HepG2 (cell line): Measurements from ENCODE around the gene TRDN. TPM values are rescaled to one million over a fixed set of nuclear protein-coding genes. Genes with fewer than 3 reads are reported as not detected.

Experiments
- ATAC-seq: fragments of 200-7000 bp; cut with Tn5 transposase; 3 replicates; pipeline ENCODE4 v1.9.1; 2020; ENCODE audit warnings: mild to moderate bottlenecking, moderate library complexity
- BruUV-seq: library from RNA; stranded (reverse); fragments of 400-500 nt; replicated peaks from 2 replicates; lab custom pipeline; 2021; lab: Mats Ljungman, UMichigan
- CTCF ChIA-PET: fragments of 300-600 bp; formaldehyde crosslinking; extraction: SDS; loops from one replicate; lab custom pipeline; 2021; ENCODE audit warnings: low total read pairs, inconsistent platforms, low intra/inter-chr PET ratio; lab: Yijun Ruan, JAX
- POLR2A ChIA-PET: fragments of 350-600 bp; sonication (Branson Sonifier 250); formaldehyde crosslinking; loops from one replicate; lab custom pipeline; 2020; ENCODE audit warnings: antibody characterized with exemption, inconsistent platforms; lab: Yijun Ruan, JAX
- DNase-seq: peaks from one replicate; pipeline ENCODE4 v3.0.0-alpha.2; 2015; ENCODE audit warnings: low spot score
- FAIRE-seq: peaks from 3 replicates; lab custom pipeline; 2011; peaks lifted over from hg19 to GRCh38; lab: Jason Lieb, UNC
- H2AFZ ChIP-seq: one replicate; pipeline ENCODE4 v1.6.1; 2011; ENCODE audit warnings: low read length, inconsistent platforms
- H3K27ac ChIP-seq: fragments of 300-600 bp; 3 replicates; pipeline ENCODE4 v1.8.0; 2011; ENCODE audit warnings: mixed run types, mild to moderate bottlenecking, mixed read lengths, low read length, inconsistent platforms; ENCODE audit not compliant: insufficient read depth; ENCODE audit errors: extremely low read length
- H3K27me3 ChIP-seq, 2 experiments: fragments of 200-600 bp in 1 of 2; 2 replicates in 1 of 2; 3 replicates in 1 of 2; pipeline versions ENCODE4 v1.6.0 to v1.8.0; 2011; ENCODE audit warnings: low read length in 2 of 2, mild to moderate bottlenecking in 2 of 2, moderate library complexity in 2 of 2, inconsistent platforms in 1 of 2; ENCODE audit not compliant: insufficient read depth in 2 of 2, control insufficient read depth in 1 of 2
- H3K36me3 ChIP-seq, 2 experiments: fragments of 200-600 bp in 1 of 2; replicated peaks in 1 of 2; 2 replicates in 1 of 2; 3 replicates in 1 of 2; pipeline versions ENCODE4 v1.5.1 to v1.8.0; 2011; ENCODE audit warnings: low read length in 2 of 2, inconsistent platforms in 1 of 2; ENCODE audit not compliant: insufficient read depth in 2 of 2, control insufficient read depth in 1 of 2
- H3K4me1 ChIP-seq: 2 replicates; pipeline ENCODE4 v1.5.1; 2012; ENCODE audit warnings: low read length, inconsistent platforms; ENCODE audit not compliant: insufficient read depth
- H3K4me2 ChIP-seq: 2 replicates; pipeline ENCODE4 v1.6.0; 2011; ENCODE audit warnings: low read depth, low read length, inconsistent platforms
- H3K4me3 ChIP-seq, 3 experiments: fragments of 200-600 bp in 1 of 3; sonication (generic), shearing (Covaris generic) in 1 of 3; replicated peaks in 1 of 3; 2 replicates each; pipeline ENCODE4 v1.5.1; 2011 to 2016; ENCODE audit warnings: low read length in 3 of 3, inconsistent platforms in 2 of 3, low read depth in 2 of 3, mild to moderate bottlenecking in 2 of 3, control low read depth in 1 of 3, mixed read lengths in 1 of 3; ENCODE audit not compliant: insufficient read depth in 1 of 3
- H3K79me2 ChIP-seq: one replicate; pipeline ENCODE4 v1.6.1; 2011; ENCODE audit warnings: low read length, inconsistent platforms; ENCODE audit not compliant: insufficient read depth
- H3K9ac ChIP-seq: 2 replicates; pipeline ENCODE4 v1.6.0; 2011; ENCODE audit warnings: mild to moderate bottlenecking, low read depth, low read length, inconsistent platforms; ENCODE audit not compliant: insufficient read depth
- H3K9me3 ChIP-seq: 2 replicates; pipeline ENCODE4 v1.5.1; 2012; ENCODE audit warnings: mild to moderate bottlenecking, low read length
- H4K20me1 ChIP-seq: 2 replicates; pipeline ENCODE4 v1.6.0; 2011; ENCODE audit warnings: inconsistent platforms, mild to moderate bottlenecking, low read length, moderate library complexity; ENCODE audit not compliant: insufficient read depth
- HDAC1 ChIP-seq: sonication (generic); formaldehyde crosslinking; IDR thresholded peaks from 2 replicates; pipeline ENCODE4 v1.5.1; 2020; ENCODE audit warnings: mild to moderate bottlenecking, missing genetic modification reagents
- KDM5B ChIP-seq: sonication (generic); formaldehyde crosslinking; IDR thresholded peaks from 2 replicates; pipeline ENCODE4 v1.4.0; 2020; ENCODE audit warnings: missing genetic modification reagents, mild to moderate bottlenecking, borderline replicate concordance
- NFKB2 ChIP-seq: sonication (generic); formaldehyde crosslinking; IDR thresholded peaks from 2 replicates; pipeline ENCODE4 v1.4.0; 2020; ENCODE audit warnings: missing genetic modification reagents, borderline replicate concordance
- PHF5A ChIP-seq: IDR thresholded peaks from one replicate; pipeline ENCODE4 v1.6.1; 2018; ENCODE audit warnings: low read depth, missing genetic modification reagents; ENCODE audit not compliant: unreplicated experiment
- SP2 ChIP-seq: sonication (generic); formaldehyde crosslinking; IDR thresholded peaks from 2 replicates; pipeline ENCODE4 v1.5.1; 2020; ENCODE audit warnings: mild to moderate bottlenecking, missing genetic modification reagents
- ZBTB20 ChIP-seq: sonication (generic); formaldehyde crosslinking; IDR thresholded peaks from 2 replicates; pipeline ENCODE4 v1.8.1; 2023; ENCODE audit warnings: missing genetic modification reagents, low read depth, mild to moderate bottlenecking, borderline replicate concordance
- ZKSCAN5 ChIP-seq: sonication (generic); formaldehyde crosslinking; IDR thresholded peaks from 2 replicates; pipeline ENCODE4 v1.5.1; 2020; ENCODE audit warnings: mild to moderate bottlenecking, missing genetic modification reagents
- ZNF274 ChIP-seq: sonication (generic); formaldehyde crosslinking; IDR thresholded peaks from 2 replicates; pipeline ENCODE4 v1.5.1; 2020; ENCODE audit warnings: mild to moderate bottlenecking, missing genetic modification reagents
- ZNF749 ChIP-seq: sonication (generic); formaldehyde crosslinking; IDR thresholded peaks from 2 replicates; pipeline ENCODE4 v1.8.0; 2022; ENCODE audit warnings: mild to moderate bottlenecking, missing genetic modification reagents, moderate library complexity, borderline replicate concordance
- WGBS: methylation state at CpG from one replicate; pipeline ENCODE4 v1.1.6; 2017; ENCODE audit warnings: low lambda C conversion rate; 5-methylcytosine and 5-hydroxymethylcytosine counted together
- in situ Hi-C: cut with HindIII; loops from 2 replicates; pipeline ENCODE4 v1.10.0; 2017; ENCODE audit warnings: low pct_unique_long_range_greater_than_20kb; ENCODE audit not compliant: extremely low pct_ligation_motif_present
- intact Hi-C: fragments of 100-400 bp; cut with micrococcal nuclease; formaldehyde crosslinking; loops from one replicate; pipeline ENCODE4 v1.10.0; 2022; ENCODE audit not compliant: unreplicated experiment
- polyA plus RNA-seq, 8 experiments: library from polyadenylated mRNA; depleted of rRNA in 3 of 8; stranded (reverse) in 7 of 8; unstranded in 1 of 8; fragments of >200 nt; fragmentation: Illumina TruSeq in 4 of 8; extraction: Trizol in 4 of 8; gene quantifications; 2 replicates each; pipeline versions ENCODE4 v1.2.1 to v1.2.3, GENCODE V29; 2011 to 2016; ENCODE audit warnings: low read depth in 4 of 8, missing spikeins in 1 of 8, mixed read lengths in 1 of 8; ENCODE audit not compliant: insufficient read depth in 1 of 8
- total RNA-seq, 5 experiments: library from RNA; depleted of rRNA; stranded (reverse); fragments of >200 nt; fragmentation: Illumina TruSeq; extraction: Trizol; gene quantifications; 2 replicates each; pipeline ENCODE4 v1.2.3, GENCODE V29; 2016; ENCODE audit warnings: low read depth in 1 of 5
- TF ChIP-seq, protein P1 (sequence below): sonication (generic); formaldehyde crosslinking; IDR thresholded peaks from 2 replicates; pipeline ENCODE4 v1.5.0; 2020; ENCODE audit warnings: mild to moderate bottlenecking, missing genetic modification reagents
- TF ChIP-seq, protein P2 (sequence below): sonication (generic); formaldehyde crosslinking; IDR thresholded peaks from 2 replicates; pipeline ENCODE4 v1.9.0; 2021; ENCODE audit warnings: missing genetic modification reagents, borderline replicate concordance
- TF ChIP-seq, protein P3 (sequence below): sonication (generic); formaldehyde crosslinking; IDR thresholded peaks from 2 replicates; pipeline ENCODE4 v1.4.0; 2020; ENCODE audit warnings: missing genetic modification reagents, mild to moderate bottlenecking, borderline replicate concordance
- TF ChIP-seq, protein P4 (sequence below): sonication (generic); formaldehyde crosslinking; IDR thresholded peaks from 2 replicates; pipeline ENCODE4 v1.4.0; 2020; ENCODE audit warnings: missing genetic modification reagents

Gene TRDN
- total and polyA plus RNA-seq, 2 of the 13 experiments (the other 11 are each of a cell fraction or from before 2014, with no cell fraction given): not detected

DNA sequence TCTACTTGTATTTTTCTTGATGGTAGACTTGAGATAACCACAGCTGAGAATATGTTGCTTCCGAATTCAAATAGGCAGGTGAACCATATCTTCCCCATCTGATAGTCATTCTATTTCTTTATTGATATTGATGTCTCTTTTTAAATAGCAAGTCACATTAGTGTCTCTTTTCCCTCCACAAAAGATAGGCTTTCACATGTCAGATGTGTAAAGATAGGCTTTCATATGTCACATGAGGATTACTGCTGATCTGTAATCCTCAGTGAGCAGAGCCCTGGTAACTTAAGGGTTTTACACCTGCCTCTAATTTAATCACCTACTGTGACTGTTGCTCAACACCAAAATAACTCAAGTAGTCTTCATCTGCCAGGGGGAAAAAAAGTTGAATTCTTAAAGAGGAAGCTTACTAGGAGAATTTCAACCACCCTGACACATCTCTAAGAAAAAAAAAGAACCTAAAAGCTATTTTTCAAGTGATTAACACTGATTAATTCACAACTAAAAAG lies 45.3 kb upstream of the TRDN start:
- no peak overlapping the region for H3K27ac ChIP-seq
- H3K27me3 ChIP-seq: no peaks in the 10 kb centered on the region
- ChIA-PET CTCF (no interaction called here), POLR2A (no interaction called here)
- no peaks in the 10 kb centered on the region for H4K20me1 ChIP-seq
- H3K4me3 ChIP-seq: no peak overlapping the region
- no peaks in the 10 kb centered on the region for H3K4me1 ChIP-seq
- no peak overlapping the region for H2AFZ ChIP-seq
- no peaks in the 10 kb centered on the region for H3K36me3 ChIP-seq
- BruUV-seq: no TSS peak
- intact Hi-C loops: no loop called here
- H3K4me2 ChIP-seq: no peak overlapping the region
- no peaks in the 10 kb centered on the region for H3K9me3 ChIP-seq
- in situ Hi-C loops: no loop called here
- no peaks in the 10 kb centered on the region for H3K79me2 ChIP-seq
- no peak for ATAC-seq
- no peak overlapping the region for H3K9ac ChIP-seq
- no peak for FAIRE-seq
- WGBS: 0% methylated on average over 1 of the region's 1 CpG
- DNase-seq: no peak
- TF ChIP-seq, protein P1, sequence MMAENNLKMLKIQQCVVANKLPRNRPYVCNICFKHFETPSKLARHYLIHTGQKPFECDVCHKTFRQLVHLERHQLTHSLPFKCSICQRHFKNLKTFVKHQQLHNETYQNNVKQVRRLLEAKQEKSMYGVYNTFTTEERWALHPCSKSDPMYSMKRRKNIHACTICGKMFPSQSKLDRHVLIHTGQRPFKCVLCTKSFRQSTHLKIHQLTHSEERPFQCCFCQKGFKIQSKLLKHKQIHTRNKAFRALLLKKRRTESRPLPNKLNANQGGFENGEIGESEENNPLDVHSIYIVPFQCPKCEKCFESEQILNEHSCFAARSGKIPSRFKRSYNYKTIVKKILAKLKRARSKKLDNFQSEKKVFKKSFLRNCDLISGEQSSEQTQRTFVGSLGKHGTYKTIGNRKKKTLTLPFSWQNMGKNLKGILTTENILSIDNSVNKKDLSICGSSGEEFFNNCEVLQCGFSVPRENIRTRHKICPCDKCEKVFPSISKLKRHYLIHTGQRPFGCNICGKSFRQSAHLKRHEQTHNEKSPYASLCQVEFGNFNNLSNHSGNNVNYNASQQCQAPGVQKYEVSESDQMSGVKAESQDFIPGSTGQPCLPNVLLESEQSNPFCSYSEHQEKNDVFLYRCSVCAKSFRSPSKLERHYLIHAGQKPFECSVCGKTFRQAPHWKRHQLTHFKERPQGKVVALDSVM (CRISPR knock-in tag): no peak
- TF ChIP-seq PHF5A (no peak), KDM5B (CRISPR knock-in tag) (no peak), ZKSCAN5 (CRISPR knock-in tag) (no peak), NFKB2 (CRISPR knock-in tag) (no peak), SP2 (no peak), ZNF749 (CRISPR knock-in tag) (no peak), ZBTB20 (CRISPR knock-in tag) (no peak), ZNF274 (CRISPR knock-in tag) (no peak), HDAC1 (no peak)
- TF ChIP-seq, protein P2, sequence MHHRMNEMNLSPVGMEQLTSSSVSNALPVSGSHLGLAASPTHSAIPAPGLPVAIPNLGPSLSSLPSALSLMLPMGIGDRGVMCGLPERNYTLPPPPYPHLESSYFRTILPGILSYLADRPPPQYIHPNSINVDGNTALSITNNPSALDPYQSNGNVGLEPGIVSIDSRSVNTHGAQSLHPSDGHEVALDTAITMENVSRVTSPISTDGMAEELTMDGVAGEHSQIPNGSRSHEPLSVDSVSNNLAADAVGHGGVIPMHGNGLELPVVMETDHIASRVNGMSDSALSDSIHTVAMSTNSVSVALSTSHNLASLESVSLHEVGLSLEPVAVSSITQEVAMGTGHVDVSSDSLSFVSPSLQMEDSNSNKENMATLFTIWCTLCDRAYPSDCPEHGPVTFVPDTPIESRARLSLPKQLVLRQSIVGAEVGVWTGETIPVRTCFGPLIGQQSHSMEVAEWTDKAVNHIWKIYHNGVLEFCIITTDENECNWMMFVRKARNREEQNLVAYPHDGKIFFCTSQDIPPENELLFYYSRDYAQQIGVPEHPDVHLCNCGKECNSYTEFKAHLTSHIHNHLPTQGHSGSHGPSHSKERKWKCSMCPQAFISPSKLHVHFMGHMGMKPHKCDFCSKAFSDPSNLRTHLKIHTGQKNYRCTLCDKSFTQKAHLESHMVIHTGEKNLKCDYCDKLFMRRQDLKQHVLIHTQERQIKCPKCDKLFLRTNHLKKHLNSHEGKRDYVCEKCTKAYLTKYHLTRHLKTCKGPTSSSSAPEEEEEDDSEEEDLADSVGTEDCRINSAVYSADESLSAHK (CRISPR knock-in tag): no peak
- TF ChIP-seq, protein P3, sequence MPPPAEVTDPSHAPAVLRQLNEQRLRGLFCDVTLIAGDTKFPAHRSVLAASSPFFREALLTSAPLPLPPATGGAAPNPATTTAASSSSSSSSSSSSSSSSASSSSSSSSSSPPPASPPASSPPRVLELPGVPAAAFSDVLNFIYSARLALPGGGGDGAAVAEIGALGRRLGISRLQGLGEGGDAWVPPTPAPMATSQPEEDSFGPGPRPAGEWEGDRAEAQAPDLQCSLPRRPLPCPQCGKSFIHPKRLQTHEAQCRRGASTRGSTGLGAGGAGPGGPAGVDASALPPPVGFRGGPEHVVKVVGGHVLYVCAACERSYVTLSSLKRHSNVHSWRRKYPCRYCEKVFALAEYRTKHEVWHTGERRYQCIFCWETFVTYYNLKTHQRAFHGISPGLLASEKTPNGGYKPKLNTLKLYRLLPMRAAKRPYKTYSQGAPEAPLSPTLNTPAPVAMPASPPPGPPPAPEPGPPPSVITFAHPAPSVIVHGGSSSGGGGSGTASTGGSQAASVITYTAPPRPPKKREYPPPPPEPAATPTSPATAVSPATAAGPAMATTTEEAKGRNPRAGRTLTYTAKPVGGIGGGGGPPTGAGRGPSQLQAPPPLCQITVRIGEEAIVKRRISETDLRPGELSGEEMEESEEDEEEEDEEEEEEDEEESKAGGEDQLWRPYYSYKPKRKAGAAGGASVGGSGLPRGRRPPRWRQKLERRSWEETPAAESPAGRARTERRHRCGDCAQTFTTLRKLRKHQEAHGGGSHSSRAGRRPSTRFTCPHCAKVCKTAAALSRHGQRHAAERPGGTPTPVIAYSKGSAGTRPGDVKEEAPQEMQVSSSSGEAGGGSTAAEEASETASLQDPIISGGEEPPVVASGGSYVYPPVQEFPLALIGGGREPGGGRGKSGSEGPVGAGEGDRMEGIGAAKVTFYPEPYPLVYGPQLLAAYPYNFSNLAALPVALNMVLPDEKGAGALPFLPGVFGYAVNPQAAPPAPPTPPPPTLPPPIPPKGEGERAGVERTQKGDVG (CRISPR knock-in tag): no peak
- TF ChIP-seq, protein P4, sequence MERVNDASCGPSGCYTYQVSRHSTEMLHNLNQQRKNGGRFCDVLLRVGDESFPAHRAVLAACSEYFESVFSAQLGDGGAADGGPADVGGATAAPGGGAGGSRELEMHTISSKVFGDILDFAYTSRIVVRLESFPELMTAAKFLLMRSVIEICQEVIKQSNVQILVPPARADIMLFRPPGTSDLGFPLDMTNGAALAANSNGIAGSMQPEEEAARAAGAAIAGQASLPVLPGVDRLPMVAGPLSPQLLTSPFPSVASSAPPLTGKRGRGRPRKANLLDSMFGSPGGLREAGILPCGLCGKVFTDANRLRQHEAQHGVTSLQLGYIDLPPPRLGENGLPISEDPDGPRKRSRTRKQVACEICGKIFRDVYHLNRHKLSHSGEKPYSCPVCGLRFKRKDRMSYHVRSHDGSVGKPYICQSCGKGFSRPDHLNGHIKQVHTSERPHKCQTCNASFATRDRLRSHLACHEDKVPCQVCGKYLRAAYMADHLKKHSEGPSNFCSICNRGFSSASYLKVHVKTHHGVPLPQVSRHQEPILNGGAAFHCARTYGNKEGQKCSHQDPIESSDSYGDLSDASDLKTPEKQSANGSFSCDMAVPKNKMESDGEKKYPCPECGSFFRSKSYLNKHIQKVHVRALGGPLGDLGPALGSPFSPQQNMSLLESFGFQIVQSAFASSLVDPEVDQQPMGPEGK (CRISPR knock-in tag): no peak
